ENCODE data around the gene PRODH2. TPM values are rescaled to one million over a fixed set of nuclear protein-coding genes. Genes with fewer than 3 reads are reported as not detected.

Gene PRODH2
- total RNA-seq, 2 donors from 2014 or later: not detected

DNA sequence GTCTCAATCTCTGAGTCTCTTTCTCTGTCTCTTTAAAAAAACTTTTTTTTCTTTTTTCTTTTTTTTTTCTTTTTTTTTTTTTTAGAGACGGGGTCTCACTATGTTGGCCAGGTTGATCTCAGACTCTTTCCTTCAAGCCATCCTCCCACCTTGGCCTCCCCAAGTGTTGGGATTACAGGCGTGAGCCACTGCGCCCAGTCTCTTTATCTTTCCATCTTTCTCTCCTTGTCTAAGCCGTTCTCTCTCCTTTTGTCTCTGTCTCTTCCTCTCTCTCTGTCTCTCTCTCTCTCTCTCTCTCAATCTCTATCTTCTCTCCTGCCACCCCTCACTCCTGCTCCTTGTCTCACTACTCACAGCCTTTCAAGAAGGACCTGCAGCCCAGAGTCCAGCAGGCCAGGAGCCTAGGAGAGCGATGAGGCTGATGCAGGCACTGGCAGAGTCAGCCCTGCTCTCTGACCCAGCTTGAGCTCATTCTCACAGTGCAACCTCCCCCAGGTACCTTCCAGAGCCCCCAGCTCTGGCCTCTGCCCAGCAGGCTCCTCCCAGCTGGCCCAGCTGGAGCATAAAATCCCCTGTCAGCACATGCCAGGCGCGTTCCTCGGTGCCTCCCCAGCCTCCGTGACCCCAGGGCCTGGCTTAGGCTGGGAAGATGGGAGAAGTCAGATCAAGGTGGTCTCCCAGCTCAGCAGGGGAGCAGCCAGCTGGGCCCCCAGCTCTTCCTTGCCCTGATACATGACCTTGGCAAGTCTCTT, 39.6 kb upstream of the PRODH2 start, which contains the start of gene NPHS1:
Gene NPHS1 (minus strand): TSS at position 476 of the 752 bp plus-strand sequence. CDS start 667 bp downstream, outside the sequence.
- TF ChIP-seq, protein P1, sequence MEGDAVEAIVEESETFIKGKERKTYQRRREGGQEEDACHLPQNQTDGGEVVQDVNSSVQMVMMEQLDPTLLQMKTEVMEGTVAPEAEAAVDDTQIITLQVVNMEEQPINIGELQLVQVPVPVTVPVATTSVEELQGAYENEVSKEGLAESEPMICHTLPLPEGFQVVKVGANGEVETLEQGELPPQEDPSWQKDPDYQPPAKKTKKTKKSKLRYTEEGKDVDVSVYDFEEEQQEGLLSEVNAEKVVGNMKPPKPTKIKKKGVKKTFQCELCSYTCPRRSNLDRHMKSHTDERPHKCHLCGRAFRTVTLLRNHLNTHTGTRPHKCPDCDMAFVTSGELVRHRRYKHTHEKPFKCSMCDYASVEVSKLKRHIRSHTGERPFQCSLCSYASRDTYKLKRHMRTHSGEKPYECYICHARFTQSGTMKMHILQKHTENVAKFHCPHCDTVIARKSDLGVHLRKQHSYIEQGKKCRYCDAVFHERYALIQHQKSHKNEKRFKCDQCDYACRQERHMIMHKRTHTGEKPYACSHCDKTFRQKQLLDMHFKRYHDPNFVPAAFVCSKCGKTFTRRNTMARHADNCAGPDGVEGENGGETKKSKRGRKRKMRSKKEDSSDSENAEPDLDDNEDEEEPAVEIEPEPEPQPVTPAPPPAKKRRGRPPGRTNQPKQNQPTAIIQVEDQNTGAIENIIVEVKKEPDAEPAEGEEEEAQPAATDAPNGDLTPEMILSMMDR (IDR thresholded peaks at IDR 0.05): no peak
- no peak for ATAC-seq (ENCODE audit: insufficient number of reproducible peaks, low FRiP score, low read depth)
- H3K9me3 ChIP-seq: no peaks in the 10 kb centered on the region
- no peak within 1 kb of the TSS for H3K4me3 ChIP-seq
- no peak for DNase-seq (ENCODE audit: low spot score)
- H3K27me3 ChIP-seq (replicated peaks; ENCODE audit: insufficient read depth): peaks cover 8% of the 10 kb centered on the region
- H3K36me3 ChIP-seq: no peaks in the 10 kb centered on the region
- H3K27ac ChIP-seq: no peak within 1 kb of the TSS
- peaks cover 0 to 13% of the 10 kb centered on the region in 2 donors for H3K4me1 ChIP-seq (ENCODE audit: control insufficient read depth in 1 of 2, low read depth in 2 of 2)

DNA sequence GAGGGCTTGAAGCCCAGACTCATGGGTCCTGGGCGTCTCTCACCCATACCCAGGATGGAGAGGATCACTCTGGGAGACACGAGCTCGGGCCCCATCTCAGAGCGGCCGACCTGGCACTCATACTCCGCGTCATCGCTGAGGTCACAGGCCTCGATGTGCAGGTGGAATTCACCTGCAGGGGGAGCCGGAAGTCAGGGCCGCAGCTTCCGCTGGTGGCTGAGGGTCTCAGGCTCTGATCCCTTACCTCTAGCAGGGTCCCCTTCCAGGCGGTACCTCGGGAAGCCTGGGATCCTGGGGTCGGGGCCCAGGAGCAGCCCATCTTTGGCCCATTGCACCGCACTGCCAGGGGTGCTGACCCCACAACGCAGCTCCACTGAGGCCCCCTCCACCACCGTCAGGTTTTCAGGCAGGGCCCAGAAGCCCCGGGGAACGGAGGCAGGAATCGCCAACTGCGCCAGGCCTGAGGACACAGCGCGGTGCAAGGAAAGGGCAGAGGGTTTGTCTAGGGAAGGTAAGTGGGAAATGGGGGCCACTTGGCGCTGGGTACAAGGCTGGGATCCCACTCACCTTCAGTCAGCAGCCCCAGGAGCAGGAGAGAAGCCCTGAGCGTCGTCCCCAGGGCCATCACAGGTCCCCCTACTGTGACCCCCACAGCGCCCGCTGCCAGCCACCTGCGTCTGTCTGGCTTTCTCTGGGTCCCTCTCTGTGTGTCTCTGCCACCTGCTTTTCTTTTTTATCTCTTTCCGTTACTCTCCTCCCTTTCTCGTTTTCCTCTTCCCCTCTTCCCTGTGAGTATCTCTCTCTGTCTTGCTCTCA, 38.8 kb upstream of the PRODH2 start:
- Histone ChIP-seq H3K27me3 (replicated peaks; ENCODE audit: insufficient read depth) (peaks cover under 1% of the 10 kb centered on the region), H3K36me3 (no peaks in the 10 kb centered on the region), H3K4me1 (ENCODE audit: control insufficient read depth in 1 of 2, low read depth in 2 of 2) (peaks cover 0 to 6% of the 10 kb centered on the region in 2 donors), H3K4me3 (no peak overlapping the region), H3K27ac (no peak overlapping the region), H3K9me3 (no peaks in the 10 kb centered on the region)
- TF ChIP-seq, protein P1 (IDR thresholded peaks at IDR 0.05): no peak
- ATAC-seq (ENCODE audit: insufficient number of reproducible peaks, low FRiP score, low read depth) (no peak), DNase-seq (ENCODE audit: low spot score) (no peak)

DNA sequence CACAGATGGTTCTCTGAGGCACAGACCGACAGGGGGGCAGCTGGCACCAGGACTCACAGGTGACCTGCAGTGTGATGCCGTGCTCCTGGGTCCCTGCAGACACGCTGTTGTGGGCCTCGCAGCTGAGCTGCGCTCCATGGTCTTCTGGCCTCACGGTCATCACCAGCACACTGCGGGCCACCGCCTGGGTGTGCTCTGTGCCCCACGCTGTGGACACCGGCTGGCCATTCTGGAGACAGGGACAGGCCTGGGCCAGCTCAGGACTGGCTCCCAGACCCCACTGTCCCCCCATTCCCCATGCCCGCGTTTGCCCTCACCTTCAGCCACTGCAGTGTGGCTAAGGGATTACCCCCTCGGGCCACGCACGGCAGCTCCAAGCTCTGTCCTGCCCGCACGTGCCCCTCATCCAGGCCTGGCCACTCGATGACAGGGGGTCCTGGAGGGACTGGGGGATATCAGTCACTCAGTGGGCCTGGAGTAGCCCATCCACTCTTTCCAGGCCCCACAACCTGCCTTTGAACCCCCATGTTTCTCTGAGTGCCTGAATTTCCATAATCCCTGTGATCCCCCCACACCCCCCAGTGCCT, 36.4 kb upstream of the PRODH2 start:
- Histone ChIP-seq H3K4me3 (no peak overlapping the region), H3K27me3 (replicated peaks; ENCODE audit: insufficient read depth) (peaks cover 9% of the 10 kb centered on the region), H3K9me3 (no peaks in the 10 kb centered on the region), H3K36me3 (no peaks in the 10 kb centered on the region), H3K4me1 (ENCODE audit: control insufficient read depth in 1 of 2, low read depth in 2 of 2) (peaks cover 3 to 8% of the 10 kb centered on the region in 2 donors), H3K27ac (no peak overlapping the region)
- ATAC-seq (ENCODE audit: insufficient number of reproducible peaks, low FRiP score, low read depth) (no peak), DNase-seq (ENCODE audit: low spot score) (no peak)
- TF ChIP-seq, protein P1 (IDR thresholded peaks at IDR 0.05): no peak

DNA sequence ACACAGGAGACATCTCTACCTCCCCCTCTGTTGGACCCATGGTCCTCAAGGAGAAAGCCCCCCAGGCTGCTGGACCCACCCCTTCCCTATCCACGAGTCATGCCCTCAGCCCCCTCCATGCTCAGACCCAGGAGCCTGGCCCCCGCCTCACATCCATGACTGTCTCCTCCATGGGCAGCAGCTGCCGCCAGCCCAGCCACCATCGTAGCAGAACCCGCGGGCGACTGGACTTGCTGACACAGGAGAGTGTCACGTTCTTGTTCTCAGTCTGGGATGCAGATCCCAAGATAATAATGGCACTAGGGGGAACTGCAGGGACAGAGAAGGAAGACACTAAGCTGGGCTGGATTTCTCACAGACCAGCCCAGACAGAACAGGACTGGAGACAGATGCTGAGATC, 35.8 kb upstream of the PRODH2 start:
- peaks cover 9% of the 10 kb centered on the region for H3K27me3 ChIP-seq (replicated peaks; ENCODE audit: insufficient read depth)
- H3K9me3 ChIP-seq: no peaks in the 10 kb centered on the region
- H3K4me3 ChIP-seq: no peak overlapping the region
- H3K27ac ChIP-seq: no peak overlapping the region
- H3K36me3 ChIP-seq: no peaks in the 10 kb centered on the region
- no peak for ATAC-seq (ENCODE audit: insufficient number of reproducible peaks, low FRiP score, low read depth)
- TF ChIP-seq, protein P1 (IDR thresholded peaks at IDR 0.05): no peak
- H3K4me1 ChIP-seq (ENCODE audit: control insufficient read depth in 1 of 2, low read depth in 2 of 2): peaks cover 3 to 8% of the 10 kb centered on the region in 2 donors
- DNase-seq (ENCODE audit: low spot score): no peak

DNA sequence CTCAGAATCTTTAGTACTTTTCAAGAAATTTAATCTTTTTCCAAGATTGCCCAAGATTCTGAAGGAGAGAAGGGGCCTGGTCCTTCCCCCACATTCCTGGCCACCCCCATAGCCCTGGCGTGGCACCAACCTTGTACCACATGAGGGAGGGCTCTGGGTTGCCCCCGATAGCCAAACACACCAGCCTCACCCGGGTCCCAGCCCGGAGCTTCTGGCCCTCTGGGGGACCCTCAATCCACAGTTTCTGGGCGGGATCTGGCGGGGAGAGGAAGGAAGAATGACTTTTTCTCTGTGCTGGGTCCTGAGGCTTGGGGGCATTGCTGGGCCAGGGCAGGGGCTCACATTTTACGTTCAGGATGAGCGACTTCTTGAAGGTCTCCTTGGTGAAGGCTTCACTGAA, 35.3 kb upstream of the PRODH2 start:
- Histone ChIP-seq H3K27me3 (replicated peaks; ENCODE audit: insufficient read depth) (peaks cover 9% of the 10 kb centered on the region), H3K27ac (no peak overlapping the region), H3K36me3 (no peaks in the 10 kb centered on the region), H3K9me3 (no peaks in the 10 kb centered on the region), H3K4me1 (ENCODE audit: control insufficient read depth in 1 of 2, low read depth in 2 of 2) (peaks cover 3 to 8% of the 10 kb centered on the region in 2 donors), H3K4me3 (no peak overlapping the region)
- TF ChIP-seq, protein P1 (IDR thresholded peaks at IDR 0.05): no peak
- DNase-seq (ENCODE audit: low spot score): no peak
- no peak for ATAC-seq (ENCODE audit: insufficient number of reproducible peaks, low FRiP score, low read depth)
